NCI-H2196 treated with DMSO at 0.1 percent for 48 hours (cell line): Measurements from ENCODE around the gene CD84.
"Not testable (repeated sequence)": the region's sequence is repeated elsewhere in the genome, so short reads cannot be mapped to it uniquely, and the experiment has no call there.

ENCODE experiments used
- DNase-seq: peaks from one replicate; lab custom pipeline; 2025; ENCODE audit not compliant: unreplicated experiment; lab: John Stamatoyannopoulos, UW

Gene CD84, protein sequence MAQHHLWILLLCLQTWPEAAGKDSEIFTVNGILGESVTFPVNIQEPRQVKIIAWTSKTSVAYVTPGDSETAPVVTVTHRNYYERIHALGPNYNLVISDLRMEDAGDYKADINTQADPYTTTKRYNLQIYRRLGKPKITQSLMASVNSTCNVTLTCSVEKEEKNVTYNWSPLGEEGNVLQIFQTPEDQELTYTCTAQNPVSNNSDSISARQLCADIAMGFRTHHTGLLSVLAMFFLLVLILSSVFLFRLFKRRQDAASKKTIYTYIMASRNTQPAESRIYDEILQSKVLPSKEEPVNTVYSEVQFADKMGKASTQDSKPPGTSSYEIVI

DNA sequence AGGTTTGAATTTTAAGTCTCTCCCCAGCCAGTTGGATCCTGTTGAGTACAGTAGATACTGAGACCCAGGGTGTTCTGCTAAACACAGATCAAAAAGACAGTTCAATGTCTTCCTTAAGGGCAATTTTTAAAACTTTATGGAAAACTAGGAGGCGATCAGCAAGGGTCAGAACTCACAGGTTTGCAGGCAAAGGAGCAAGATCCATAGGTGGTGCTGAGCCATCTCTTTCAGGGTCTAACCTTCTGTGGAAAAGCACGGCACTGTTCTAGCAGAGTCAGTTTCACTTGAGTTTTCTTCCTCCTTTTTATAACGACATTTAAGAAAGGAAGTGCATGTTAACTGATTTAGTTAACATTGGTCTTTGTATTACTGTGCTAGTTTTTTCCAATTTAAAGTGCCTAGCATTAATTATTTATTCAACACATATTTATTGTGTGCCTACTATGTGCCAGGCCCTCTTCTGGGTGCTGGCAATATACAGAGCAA, at the start of gene CD84:
CD84 (minus strand) TSS at position 281 of the 486 bp plus-strand sequence; CDS start at position 222, 59 bp downstream.
- DNase-seq = no peak

DNA sequence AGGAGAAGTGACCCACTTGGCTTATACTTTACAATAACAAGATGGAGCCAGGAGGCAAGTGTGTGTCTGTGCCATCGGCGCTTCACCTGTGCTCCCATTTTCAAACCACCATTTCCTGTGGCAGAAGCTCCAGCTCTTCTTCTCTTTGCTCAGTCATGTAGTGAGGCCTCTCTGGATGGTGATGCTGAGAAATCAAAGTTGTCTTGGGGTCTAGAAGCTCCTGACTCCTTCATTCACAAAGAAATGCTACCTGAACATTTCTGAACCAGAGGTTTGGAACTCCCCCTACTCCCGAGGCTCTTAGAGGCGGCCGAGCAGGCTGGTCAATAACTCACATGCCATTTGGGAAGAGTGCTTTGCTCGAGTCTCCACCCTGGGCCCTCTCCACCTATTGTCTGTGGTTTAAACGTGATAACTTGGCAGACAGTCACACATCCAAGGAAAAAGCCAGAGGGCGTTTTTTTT, 49.5 kb upstream of the CD84 start:
- DNase-seq = no peak

DNA sequence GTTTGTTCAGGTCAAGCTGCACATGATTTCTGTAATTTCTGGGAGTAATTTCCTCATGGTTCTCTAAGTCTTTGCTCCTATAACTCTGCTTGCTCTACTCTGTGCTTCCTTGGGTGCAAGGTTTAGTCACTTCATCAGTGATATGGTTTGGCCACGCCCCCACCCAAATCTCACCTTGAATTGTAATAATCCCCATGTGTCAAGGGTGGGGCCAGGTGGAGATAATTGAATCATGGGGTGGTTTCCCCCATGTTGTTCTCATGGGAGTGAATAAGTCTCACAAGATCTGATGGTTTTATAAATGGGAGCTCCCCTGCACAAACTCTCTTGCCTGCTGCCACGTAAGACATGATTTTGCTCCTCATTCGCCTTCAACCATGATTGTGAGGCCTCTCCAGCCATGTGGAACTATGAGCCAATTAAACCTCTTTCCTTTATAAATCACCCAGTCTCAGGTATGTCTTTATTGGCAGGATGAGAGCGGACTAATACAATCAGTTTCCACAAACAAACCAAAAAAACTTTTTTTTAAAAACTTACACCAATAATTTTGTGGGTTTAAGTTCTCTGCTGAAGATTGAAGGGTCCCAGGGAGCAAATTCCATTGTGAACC, 48.5 kb upstream of the CD84 start:
- DNase-seq = not testable (repeated sequence)

DNA sequence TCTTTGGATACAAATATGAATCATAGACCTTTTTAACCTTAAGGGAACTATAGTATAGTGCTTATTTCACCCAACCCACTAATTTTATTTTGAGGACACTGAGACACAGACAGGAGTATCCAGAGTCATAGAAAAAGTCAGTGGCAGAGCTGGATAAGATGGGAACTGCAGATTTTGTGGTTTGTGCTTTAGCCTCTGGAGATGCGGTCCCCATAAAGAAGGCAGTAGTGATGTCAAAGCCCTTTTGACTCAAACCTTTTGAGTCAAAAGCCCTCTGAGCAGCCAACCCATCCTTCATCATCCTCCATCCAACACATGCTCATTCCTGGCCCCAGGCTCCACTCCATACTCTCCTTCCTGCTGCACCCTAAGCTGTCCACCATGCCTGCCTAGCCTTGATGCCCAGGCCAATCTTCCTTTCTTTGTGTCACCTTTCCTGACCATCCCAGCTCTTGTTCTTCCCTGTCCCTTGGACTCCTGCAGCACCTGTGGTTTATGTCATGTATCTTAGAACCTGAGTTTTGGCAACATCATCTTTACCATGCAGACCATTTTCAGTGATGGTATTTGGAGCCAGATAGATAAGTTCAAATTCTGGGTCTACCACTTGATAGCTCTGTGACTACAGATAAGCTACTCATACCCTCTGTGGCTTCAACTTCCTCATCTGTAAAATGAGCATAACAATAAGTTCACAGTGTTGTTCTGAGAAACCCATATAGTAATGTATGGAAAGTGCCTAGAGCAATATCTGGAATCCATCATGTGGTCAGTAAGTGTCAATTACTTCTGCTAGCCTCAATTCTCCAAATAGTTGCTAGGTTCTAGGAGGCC, 47.4 kb upstream of the CD84 start:
- no peak for DNase-seq

DNA sequence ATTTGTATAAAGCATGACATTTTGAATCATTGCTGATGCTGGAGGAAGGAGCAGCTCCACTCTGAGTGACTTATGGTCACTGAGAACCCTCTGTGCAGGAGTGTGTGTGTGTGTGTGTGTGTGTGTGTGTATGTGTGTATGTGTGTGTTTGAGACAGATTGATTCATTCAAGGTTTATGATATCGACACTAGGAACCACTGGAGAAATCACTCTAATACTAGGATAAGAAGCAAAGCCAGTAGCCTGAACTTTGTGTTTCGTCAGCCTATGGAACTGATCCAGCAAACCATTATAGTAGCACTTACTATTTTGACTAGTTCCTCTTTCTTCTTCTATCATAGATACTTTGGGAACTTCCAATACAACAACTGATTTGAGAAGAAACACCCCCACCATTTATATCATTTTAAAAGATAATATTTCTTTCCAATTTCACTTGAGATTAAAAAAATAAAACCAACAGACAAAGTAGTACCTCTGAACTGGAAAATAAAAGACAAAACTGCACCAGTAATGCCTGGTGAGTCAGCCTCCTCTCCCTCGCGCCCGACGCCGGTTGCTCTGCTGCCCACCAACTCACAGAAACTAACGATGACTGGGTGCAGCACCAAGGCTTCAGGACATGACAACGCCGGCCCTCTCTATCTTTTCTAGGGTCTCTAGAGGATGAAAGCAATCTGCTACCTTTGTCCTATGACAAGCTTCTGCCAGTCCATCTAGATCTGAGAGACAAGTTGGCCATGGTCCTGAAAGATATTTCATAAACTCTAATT, 46.6 kb upstream of the CD84 start:
- no peak for DNase-seq

DNA sequence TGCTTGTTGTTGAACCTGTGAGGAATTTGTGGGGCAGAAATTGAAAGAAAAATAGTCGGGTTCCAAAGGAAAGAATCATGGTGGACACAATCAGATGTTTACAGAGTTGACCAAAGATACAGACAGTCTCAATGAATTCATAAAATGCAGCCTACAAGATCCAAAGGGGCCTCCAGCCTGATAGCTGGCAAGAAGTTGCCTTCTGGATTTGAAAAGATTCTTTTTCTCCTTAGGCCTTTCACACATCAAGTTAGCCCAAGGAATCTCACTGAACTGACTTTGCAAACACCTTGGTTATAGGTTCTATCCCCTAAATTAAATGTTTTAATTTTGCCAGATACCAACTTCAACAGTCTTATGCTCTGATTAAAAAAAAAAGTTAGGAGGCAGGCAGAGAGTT, 46.0 kb upstream of the CD84 start:
- DNase-seq = no peak

DNA sequence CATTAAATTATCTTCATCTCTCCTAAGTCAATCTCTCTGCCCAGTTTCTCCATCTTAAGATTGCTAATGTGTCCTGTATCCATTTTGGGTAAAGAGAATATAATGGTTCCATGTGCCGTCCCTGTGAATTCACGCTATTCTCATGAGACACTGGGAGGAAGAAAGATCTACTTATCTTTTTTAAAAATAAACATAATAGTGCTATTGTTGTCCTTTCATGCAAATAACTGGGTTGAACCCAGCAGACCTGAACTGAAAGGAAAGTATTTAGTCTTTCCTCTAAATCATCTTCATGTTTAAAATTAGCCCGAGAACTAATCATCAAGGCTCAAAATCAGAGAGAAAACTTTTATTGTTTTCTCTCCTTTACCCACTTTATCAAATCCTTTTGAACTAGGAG, 45.2 kb upstream of the CD84 start:
- no peak for DNase-seq

DNA sequence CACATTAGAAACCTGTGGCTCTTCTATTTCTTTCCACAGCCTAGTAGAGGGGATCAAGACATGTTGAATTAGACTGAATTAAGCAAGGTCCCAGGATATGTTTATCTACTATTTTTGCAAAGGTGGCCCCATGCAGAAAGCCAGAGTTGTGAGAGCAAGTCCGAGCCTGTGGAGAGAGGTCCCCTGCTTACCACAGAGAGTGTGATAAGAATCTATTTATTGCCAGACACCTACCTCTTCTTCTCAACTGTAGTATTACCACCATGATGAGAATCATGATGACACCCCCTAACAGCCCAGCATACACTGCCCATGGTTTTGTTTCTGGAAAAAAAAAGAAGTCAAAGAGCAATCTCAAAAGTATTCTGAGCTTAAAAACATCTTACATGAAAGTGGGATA, 44.6 kb upstream of the CD84 start:
- no peak for DNase-seq

DNA sequence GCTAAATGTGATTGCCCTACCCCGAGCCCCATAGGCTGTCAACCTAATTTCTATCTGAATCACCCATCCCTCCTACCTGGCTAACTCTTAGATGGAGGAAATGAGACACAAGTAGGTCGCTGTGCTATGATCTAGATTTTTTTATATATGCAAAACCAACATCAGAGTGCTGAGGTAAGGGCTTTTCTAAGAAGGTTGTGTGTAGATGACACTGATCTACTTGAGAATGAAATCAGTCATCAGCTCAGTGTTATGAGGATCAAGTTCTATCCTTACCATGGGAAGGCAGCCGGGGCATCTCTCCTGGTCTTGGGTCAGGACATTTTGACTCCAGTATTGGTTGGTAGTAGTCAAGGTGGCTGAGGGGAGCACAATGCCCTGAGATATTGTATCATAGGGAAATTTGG, 43.9 kb upstream of the CD84 start:
- DNase-seq = no peak

DNA sequence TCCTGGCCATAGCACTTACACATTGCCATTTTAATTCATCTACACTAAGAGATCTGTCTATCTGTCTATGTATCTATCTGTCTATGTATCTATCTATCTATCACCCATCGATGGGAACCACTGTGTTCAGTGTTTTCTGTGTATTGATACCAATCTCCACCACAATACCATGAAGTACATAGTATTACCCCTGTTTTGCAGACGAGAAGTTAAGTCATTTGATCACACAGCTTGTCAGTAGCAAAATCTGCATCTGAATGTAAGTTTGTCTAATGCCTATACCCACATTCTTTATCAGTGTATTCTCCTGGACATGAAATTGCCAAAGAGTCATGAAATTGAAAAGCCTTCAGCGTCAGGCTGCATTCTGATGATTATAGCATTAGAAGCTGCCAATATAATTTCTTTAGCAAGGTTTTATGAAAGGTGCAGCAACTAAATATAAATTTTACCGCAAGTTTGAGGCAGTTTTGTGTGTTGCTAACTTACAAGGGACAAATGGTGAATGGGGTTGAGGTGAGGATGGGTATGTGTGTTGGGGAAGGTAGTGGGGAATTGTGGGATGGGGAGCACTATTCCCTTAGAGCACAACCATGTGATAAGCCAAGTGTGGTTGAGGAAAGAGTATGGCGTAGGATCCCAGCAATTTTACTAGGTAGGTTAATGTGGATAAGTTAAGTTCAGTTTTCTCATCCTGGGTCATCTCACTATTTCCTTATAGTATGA, 43.4 kb upstream of the CD84 start:
- no peak for DNase-seq

DNA sequence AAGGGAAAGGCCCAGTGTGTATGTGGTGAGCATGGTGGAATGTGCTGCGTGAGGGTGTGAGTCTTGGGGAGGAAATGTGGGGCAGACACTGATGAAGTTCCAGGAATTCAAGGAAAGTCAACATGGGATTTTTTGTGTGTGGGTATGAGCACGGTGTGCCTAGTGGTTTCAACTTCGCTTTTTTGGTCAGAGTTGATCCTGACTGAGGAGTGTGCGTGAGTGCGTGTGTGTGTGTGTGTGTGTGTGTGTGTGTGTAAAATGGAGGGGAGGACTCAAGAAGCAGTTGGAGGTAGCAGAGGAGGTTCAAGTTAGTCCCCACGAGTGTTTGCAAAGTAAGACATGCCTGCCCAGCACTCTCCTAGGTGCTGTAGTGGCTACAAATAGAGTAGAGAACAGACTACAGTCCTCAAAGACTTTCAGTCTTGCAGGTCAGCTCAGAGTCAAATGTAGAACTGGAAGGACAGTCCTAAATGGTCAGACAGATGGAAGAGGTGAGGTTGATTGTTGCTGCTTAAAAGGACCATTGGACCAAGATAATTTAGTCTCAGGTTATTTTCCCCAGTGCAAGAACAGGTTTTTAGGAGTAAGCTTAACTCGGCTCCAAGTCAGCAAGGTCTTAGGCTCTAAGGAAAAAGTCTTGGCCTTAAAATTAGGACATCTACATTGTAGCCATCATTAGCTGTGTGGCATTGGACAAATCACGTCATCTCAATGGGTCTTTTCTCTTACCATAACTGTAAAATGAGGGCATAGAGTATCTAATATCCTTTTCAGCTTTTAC, 42.5 kb upstream of the CD84 start:
- DNase-seq = no peak

DNA sequence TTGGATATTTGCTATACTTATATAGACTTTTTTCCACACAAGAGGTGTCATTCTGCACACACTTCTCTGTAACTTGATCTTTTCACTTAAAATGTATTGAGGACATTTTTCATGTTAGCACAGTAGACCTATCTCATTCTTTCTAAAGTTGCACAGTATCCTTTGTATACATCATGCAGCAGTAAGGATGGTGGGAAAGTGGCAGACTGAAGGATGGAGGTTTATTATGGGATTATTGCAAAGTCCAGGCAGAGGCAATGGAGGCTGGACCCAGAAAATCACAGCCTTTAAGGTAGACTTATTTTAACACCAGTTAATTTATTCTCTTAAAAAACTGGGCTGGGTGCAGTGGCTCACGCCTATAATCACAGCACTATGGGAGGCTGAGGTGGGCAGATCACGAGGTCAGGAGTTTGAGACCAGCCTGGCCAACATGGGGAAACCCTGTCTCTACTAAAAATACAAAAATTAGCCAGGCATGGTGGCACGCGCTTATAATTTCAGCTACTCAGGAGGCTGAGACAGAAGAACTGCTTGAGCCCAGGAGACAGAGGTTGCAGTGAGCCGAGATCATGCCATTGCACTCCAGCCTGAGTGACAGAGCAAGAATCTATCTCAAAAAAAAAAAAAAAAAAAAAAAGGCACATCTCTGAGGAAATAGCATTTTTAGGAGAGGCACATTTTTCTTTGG, 41.8 kb upstream of the CD84 start:
- no peak for DNase-seq

DNA sequence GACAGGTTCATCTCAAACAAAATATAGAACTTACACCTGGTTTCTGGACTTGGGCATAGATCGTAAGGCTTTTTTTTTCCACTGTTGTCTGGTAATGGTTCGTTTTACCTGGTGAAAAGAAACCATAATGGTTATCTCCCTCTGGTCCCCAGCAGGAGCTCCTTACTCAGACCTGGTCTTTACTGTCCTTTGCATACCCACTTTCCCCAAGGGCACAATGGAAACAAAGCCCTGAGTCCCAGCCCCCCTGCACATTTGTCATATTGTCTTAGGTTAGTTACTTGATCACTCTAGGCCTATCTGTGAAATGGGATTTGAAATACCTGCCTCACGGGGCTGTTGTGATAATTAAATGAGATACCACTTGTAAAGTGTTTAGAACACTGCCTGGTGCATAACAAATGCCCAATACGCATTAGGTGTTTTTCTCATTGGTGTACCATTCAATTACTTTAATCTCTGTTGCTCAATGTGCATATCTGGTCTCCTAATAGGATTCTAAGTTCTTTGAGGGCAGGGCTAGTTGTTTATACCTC, 40.5 kb upstream of the CD84 start:
- no peak for DNase-seq

DNA sequence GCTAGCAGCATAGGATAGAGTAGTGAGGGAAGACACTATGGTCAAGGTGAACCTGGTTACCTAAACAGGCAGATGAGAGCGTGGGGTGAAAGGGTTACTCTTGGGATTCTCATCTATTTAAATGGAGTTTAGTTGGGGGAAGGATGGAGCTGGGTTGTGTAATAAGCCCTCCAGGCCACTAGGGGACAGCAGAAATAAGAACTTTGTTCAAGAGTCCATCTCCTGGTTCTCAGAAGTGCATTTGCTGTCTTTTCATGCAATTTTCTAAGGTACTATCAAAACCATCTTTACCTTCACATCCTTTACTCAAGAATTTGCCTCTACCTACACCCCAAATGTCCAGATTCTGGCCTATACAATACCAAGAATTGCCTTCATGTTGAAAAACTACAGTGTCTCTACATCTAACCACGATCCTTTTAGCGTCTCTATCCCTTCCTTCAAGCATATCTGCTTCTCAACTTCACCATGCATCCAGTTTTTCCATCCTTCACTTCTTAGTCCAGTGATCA, 39.5 kb upstream of the CD84 start:
- DNase-seq = no peak

DNA sequence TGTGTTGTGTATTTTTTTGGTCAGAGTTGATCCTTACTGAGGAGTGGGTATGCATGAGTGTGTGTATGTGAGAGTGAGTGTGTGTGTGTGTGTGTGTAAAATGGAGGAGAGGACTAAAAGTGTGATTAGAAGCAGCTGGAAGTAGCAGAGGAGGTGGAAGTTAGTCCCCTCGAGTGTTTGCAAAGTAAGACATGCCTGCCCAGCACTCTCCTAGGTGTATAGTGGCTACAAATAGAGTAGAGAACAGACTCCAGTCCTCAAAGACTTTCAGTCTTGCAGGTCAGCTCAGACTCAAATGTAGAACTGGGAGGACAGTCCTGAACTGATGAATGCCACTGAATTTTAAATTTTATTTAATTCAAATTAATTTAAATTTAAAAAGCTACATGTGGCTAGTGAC, 39.0 kb upstream of the CD84 start:
- no peak for DNase-seq

DNA sequence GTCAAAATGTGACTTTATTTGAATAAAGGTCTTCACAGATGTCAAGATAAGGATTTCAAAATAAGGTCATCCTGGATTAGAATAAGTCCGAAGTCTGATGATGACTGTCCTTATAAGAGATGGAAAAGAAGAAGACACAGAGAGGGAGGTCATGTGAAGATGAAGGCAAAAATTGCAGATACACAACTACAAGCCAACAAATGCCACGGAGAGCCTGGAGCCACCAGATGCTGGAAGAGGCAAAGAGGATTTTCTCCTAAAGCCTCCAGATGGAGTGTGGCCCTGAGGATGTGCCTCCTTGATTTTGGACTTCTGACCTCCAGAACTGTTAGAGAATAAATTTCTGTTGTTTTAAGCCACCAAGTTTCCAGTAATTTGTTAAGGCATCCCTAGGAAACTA, 36.4 kb upstream of the CD84 start:
- no peak for DNase-seq

DNA sequence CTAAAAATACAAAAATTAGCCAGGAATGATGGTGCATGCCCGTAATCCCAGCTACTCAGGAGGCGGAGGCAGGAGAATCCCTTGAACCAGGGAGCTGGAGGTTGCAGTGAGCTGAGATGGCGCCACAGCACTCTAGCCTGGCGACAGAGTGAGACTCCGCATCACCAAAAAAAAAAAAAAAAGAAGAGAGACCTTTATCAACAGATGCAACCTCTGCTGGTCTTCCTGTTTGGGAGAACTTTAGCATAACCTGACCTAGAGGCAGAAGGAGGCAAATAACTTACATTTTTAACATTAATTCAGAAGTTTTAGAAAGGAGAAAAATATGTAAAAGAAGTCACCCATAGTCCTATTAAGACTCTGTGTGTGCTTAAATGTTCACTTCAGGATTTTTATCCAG, 35.1 kb upstream of the CD84 start:
- no peak for DNase-seq

DNA sequence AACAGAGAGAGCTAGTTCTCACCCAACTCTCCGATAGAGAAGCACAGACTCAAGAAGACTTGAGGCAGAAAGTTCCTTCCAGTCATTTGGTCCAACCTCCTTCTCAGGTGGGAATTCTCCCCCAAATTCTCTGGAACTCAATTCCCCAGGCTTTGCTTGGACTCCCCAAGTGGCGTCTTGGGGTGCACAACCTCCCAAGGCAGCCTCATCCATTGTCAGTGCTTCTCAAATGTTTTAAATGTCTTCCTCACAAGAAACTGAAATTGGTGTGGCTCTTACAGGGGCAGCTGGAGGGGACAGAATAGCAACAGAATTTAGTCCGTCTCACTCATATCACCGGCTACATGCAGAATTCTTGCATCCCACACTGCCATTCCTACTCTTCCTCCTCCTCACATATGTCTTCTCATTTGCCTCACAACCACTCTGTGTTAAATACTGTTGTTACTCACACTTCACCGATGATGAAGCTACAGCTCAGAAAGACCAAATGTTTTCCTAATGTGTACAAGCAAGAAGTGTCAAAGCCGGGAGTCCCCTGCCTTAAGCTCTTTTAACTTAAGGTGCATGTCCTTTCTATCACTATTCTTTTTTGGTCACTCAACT, 33.4 kb upstream of the CD84 start:
- DNase-seq = no peak
